Suprapubic skin (tissue), 4 donors: Measurements from ENCODE around the gene RUNX1. TPM values are rescaled to one million over a fixed set of nuclear protein-coding genes. Genes with fewer than 3 reads are reported as not detected.

ENCODE experiments used
- DNase-seq, 2 donors: peaks; one replicate each; pipeline ENCODE4 v3.0.0-alpha.2; 2019; ENCODE audit warnings: low spot score in 2 of 2
- H3K27ac ChIP-seq: fragments of 200-600 bp; sonication (generic); one replicate; pipeline ENCODE4 v1.5.1; 2019
- H3K27me3 ChIP-seq: fragments of 200-600 bp; sonication (generic); one replicate; pipeline ENCODE4 v1.5.1; 2019
- H3K36me3 ChIP-seq: fragments of 200-600 bp; sonication (generic); one replicate; pipeline ENCODE4 v1.5.1; 2019
- H3K4me1 ChIP-seq: fragments of 200-600 bp; sonication (generic); one replicate; pipeline ENCODE4 v1.5.1; 2019
- H3K4me3 ChIP-seq: fragments of 200-600 bp; sonication (generic); one replicate; pipeline ENCODE4 v1.5.1; 2019; ENCODE audit warnings: mild to moderate bottlenecking
- H3K9me3 ChIP-seq: fragments of 200-600 bp; sonication (generic); one replicate; pipeline ENCODE4 v1.5.1; 2019
- EP300 ChIP-seq: sonication (generic); formaldehyde crosslinking; IDR thresholded peaks from one replicate; pipeline ENCODE4 v1.6.1; 2017; ENCODE audit warnings: antibody characterized with exemption
- POLR2A ChIP-seq, 2 donors: fragments of 450-650 bp; IDR thresholded peaks; one replicate each; pipeline ENCODE4 v1.6.1; 2017; ENCODE audit warnings: antibody characterized with exemption in 2 of 2, mild to moderate bottlenecking in 2 of 2, moderate library complexity in 2 of 2
- POLR2AphosphoS5 ChIP-seq, 3 donors: sonication (generic); formaldehyde crosslinking; IDR thresholded peaks; one replicate each; pipeline ENCODE4 v1.6.1; 2017; ENCODE audit warnings: antibody characterized with exemption in 3 of 3
- WGBS: methylation state at CpG from one replicate; pipeline ENCODE4 v1.1.5; 2018; 5-methylcytosine and 5-hydroxymethylcytosine counted together
- total RNA-seq, 4 donors: library from RNA; depleted of rRNA; stranded (reverse); fragments of >200 nt; gene quantifications; one replicate each; pipeline ENCODE4 v1.1.0, GENCODE V29; 2016
- TF ChIP-seq, protein P1 (sequence below), 2 donors: fragments of 200-600 bp in 1 of 2; fragments of 450-650 bp in 1 of 2; sonication (generic) in 1 of 2; IDR thresholded peaks; one replicate each; pipeline ENCODE4 v1.5.1; 2016 to 2019; ENCODE audit warnings: antibody characterized with exemption in 2 of 2, mild to moderate bottlenecking in 1 of 2, moderate library complexity in 1 of 2

RUNX1 gene
- total RNA-seq, 4 donors from 2014 or later: 15.4 to 26.7 (median 20.5) TPM

DNA sequence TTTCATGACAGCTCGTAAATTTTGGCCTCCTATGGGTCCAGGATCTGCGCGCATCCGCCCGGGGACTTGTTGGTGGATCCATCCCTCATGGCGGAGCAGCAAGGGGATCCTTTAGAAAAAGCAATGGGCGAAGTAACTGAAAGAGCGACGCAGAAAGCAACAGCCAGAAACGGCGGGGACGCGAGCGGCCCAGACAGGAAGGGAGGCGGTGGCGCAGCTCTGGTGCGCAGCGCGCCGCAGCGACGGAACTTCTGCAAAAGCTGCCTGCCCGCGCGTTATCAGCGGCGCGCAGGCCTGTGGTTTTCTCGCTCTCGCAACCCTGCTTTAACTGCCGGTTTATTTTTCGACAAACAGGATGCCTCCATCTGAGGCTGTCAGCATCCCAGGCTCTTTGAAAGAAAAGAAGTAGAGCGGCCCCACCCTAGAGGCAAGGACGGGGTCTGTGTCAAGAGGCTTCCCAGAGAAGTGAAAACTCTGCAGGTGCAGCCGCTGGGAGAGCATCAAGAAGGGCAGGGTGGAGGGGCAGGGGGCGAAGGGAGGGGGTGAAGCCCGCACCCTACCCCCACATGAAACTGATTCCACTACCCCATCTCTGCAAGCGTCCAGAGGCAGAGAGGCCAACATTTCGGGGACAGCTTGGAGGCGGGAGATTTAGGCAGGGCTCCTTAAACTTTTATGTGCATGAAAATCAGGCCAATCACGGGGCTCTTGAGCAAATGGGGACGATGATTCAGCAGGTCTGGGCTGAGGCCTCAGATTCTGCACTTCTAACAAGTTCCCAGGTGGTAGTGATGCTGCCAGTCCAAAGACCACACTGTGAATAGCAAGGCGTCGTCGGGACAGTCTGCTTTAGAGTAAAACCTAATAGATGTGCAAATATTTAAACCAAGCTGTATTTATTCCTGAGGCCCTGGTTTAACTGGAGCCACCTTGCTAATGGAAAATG, 22.2 kb downstream of the RUNX1 start:
- WGBS: 30% methylated on average over 45 of the region's 45 CpGs
- Histone ChIP-seq H3K4me1 (peaks cover 9% of the 10 kb centered on the region), H3K4me3 (peak overlapping the region; percentile 28), H3K27ac (peak overlapping the region; percentile 53), H3K27me3 (peaks cover 4% of the 10 kb centered on the region), H3K9me3 (no peaks in the 10 kb centered on the region), H3K36me3 (no peaks in the 10 kb centered on the region)
- peak in 1 of 2 donors; percentile 83 for DNase-seq
- TF ChIP-seq EP300 (no peak), POLR2A (IDR thresholded peaks at IDR 0.05) (no peak), POLR2AphosphoS5 (IDR thresholded peaks at IDR 0.05) (no peak)
- TF ChIP-seq, protein P1, sequence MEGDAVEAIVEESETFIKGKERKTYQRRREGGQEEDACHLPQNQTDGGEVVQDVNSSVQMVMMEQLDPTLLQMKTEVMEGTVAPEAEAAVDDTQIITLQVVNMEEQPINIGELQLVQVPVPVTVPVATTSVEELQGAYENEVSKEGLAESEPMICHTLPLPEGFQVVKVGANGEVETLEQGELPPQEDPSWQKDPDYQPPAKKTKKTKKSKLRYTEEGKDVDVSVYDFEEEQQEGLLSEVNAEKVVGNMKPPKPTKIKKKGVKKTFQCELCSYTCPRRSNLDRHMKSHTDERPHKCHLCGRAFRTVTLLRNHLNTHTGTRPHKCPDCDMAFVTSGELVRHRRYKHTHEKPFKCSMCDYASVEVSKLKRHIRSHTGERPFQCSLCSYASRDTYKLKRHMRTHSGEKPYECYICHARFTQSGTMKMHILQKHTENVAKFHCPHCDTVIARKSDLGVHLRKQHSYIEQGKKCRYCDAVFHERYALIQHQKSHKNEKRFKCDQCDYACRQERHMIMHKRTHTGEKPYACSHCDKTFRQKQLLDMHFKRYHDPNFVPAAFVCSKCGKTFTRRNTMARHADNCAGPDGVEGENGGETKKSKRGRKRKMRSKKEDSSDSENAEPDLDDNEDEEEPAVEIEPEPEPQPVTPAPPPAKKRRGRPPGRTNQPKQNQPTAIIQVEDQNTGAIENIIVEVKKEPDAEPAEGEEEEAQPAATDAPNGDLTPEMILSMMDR (IDR thresholded peaks at IDR 0.05): no peak

DNA sequence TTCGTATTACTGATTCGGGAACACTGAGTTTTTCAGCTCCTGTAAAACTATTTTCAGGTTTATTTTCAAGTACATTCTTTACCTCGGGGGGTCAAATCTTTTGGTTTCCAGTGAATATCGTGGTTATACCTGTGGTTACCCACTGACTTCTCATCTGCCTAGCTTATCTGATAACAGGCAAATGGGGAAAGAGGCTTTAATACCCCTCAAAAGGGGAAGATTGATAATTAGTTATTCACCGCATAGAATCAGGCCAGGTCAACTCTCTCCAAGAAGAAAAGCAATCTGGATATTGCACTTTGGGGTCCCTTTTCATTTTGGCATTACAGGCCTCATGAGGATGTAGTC, 23.0 kb downstream of the RUNX1 start:
- no peak for DNase-seq
- Histone ChIP-seq H3K36me3 (no peaks in the 10 kb centered on the region), H3K9me3 (no peaks in the 10 kb centered on the region), H3K27ac (peak overlapping the region; percentile 53), H3K4me1 (peaks cover 9% of the 10 kb centered on the region), H3K4me3 (peak overlapping the region; percentile 28), H3K27me3 (peaks cover 4% of the 10 kb centered on the region)
- 81% methylated on average over 5 of the region's 5 CpGs for WGBS
- TF ChIP-seq, protein P1 (IDR thresholded peaks at IDR 0.05): no peak
- TF ChIP-seq POLR2AphosphoS5 (IDR thresholded peaks at IDR 0.05) (no peak), EP300 (no peak), POLR2A (IDR thresholded peaks at IDR 0.05) (no peak)

GRCh38 chr21:35025206-35026152, 23.6 kb downstream of the RUNX1 start:
- peaks cover 9% of the 10 kb centered on the region for H3K4me1 ChIP-seq
- 80% methylated on average over 12 of the region's 12 CpGs for WGBS
- H3K4me3 ChIP-seq: no peak overlapping the region
- no peak overlapping the region for H3K27ac ChIP-seq
- TF ChIP-seq EP300: no peak
- no peak for TF ChIP-seq POLR2AphosphoS5 (IDR thresholded peaks at IDR 0.05)
- TF ChIP-seq, protein P1 (IDR thresholded peaks at IDR 0.05): no peak
- no peak for TF ChIP-seq POLR2A (IDR thresholded peaks at IDR 0.05)
- no peaks in the 10 kb centered on the region for H3K36me3 ChIP-seq
- peaks cover 4% of the 10 kb centered on the region for H3K27me3 ChIP-seq
- no peak for DNase-seq
- H3K9me3 ChIP-seq: no peaks in the 10 kb centered on the region

GRCh38 chr21:35024513-35024912, 24.6 kb downstream of the RUNX1 start:
- no peak for TF ChIP-seq POLR2AphosphoS5 (IDR thresholded peaks at IDR 0.05)
- no peak for TF ChIP-seq POLR2A (IDR thresholded peaks at IDR 0.05)
- no peak for TF ChIP-seq EP300
- TF ChIP-seq, protein P1 (IDR thresholded peaks at IDR 0.05): no peak
- Histone ChIP-seq H3K4me1 (peaks cover 9% of the 10 kb centered on the region), H3K36me3 (no peaks in the 10 kb centered on the region), H3K27ac (no peak overlapping the region), H3K9me3 (no peaks in the 10 kb centered on the region), H3K4me3 (no peak overlapping the region), H3K27me3 (peaks cover 4% of the 10 kb centered on the region)
- no peak for DNase-seq

DNA sequence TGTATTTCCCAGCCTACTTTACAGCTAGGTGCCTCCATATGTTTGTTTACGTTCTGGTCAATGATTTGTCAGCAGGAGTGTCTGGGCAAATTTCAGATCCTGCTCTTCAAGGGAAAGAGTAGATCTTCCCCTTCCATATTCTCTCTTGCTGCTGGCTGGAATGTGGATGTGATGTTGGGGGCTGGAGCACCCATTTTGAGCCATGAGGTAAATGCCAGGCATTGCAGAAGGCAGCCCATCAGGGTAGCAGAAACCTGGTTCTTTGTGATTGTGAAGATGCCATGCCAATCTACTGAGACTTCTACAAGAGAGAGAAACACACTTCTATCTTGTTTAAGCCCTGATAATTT, 25.1 kb downstream of the RUNX1 start:
- no peaks in the 10 kb centered on the region for H3K9me3 ChIP-seq
- H3K27ac ChIP-seq: no peak overlapping the region
- H3K4me1 ChIP-seq: peaks cover 9% of the 10 kb centered on the region
- H3K4me3 ChIP-seq: no peak overlapping the region
- DNase-seq: no peak
- peaks cover 4% of the 10 kb centered on the region for H3K27me3 ChIP-seq
- TF ChIP-seq POLR2AphosphoS5 (IDR thresholded peaks at IDR 0.05) (no peak), EP300 (no peak), POLR2A (IDR thresholded peaks at IDR 0.05) (no peak)
- TF ChIP-seq, protein P1 (IDR thresholded peaks at IDR 0.05): no peak
- H3K36me3 ChIP-seq: no peaks in the 10 kb centered on the region
- WGBS: 92% methylated on average over 1 of the region's 1 CpG
